ENCODE data around the gene CHN2.

CHN2 gene

DNA sequence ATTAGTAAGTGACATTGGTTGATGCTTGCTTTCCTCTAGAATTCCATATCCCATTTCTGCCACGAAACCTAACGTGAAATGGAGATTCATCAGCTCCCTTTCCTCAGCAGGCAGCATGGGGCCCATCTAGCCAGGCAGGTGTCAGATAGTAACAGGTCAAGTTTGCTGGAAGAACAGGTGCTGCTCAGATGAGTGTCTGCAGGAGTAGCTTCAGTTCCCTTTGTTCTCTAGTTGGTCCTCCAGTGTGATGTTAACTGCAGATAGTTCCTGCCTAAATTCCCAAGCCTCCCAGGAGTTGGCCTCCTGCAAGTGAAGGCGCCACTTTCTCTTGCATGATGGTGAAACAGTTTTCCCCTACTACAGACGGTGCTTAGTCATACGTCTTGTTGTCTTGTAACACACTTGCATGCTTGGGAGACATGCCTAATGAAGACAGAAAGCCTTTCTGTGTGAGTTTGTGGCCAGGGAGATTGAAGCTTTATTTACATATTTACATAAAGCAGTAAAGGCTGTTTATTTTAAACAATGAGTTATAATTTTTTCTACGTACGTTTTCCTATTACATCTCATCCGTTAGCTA is 175.4 kb downstream of the CHN2 start:
- no peaks in the 10 kb centered on the region for H3K27me3 ChIP-seq
- H3K4me1 ChIP-seq: peaks cover 0 to 15% (median 0%) of the 10 kb centered on the region in 4 donors
- H3K4me3 ChIP-seq: no peak overlapping the region
- no peak for DNase-seq
- no peak for TF ChIP-seq CTCF (IDR thresholded peaks at IDR 0.05)
- no peak overlapping the region for H3K27ac ChIP-seq
- no peaks in the 10 kb centered on the region for H3K9me3 ChIP-seq
- H3K36me3 ChIP-seq: no peaks in the 10 kb centered on the region
- intact Hi-C loops (cut with DNase I; ENCODE audit: low total_unique reads): no loop called here

DNA sequence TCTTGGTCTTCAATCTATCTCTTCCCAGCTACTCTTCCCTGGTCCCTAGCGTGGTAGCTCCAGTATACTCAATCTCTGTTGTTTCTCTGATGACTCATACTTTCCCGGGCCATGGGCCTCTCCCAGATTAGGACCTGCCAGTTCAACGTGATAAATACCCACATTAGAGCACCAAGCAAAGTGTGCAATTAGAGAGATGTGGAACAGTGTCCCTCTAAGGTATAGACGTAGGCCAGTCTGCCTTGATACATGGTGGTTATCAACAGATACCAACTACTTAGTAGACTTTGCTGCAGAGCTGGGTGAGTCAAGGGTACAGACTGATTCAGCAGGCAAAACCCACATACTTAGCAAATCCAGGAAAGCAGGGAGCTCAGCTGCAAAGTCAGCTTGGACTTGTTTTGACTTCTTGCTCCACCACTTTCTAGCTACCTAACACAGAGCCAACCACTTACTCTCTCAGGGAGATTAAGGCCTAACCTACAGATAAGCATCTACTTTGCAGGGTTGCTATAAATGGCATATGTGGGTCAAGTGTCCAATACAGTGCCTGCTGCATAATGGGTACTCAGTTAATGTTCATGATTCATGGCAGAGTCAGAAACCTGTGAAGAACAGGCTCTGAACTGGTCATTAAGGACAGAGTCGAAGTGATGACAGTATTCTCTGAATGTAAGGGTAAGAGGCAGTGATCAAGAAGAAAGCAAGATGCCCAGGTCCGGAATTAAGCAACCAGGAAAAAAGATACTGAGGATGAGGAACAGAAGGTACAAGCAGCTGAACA is 176.1 kb downstream of the CHN2 start:
- no peak for TF ChIP-seq CTCF (IDR thresholded peaks at IDR 0.05)
- intact Hi-C loops (cut with DNase I; ENCODE audit: low total_unique reads): no loop called here
- DNase-seq: peak in 1 of 2 donors; percentile 25
- H3K36me3 ChIP-seq: no peaks in the 10 kb centered on the region
- no peaks in the 10 kb centered on the region for H3K9me3 ChIP-seq
- peaks cover 0 to 15% (median 0%) of the 10 kb centered on the region in 4 donors for H3K4me1 ChIP-seq
- no peak overlapping the region for H3K4me3 ChIP-seq
- H3K27me3 ChIP-seq: no peaks in the 10 kb centered on the region
- no peak overlapping the region for H3K27ac ChIP-seq

- Histone ChIP-seq H3K27me3 (no peaks in the 10 kb centered on the region), H3K4me1 (peaks cover 0 to 15% (median 0%) of the 10 kb centered on the region in 4 donors), H3K36me3 (no peaks in the 10 kb centered on the region), H3K9me3 (no peaks in the 10 kb centered on the region), H3K27ac (no peak overlapping the region), H3K4me3 (no peak overlapping the region)
- DNase-seq: no peak
- intact Hi-C loops (cut with DNase I; ENCODE audit: low total_unique reads): no loop called here
- TF ChIP-seq CTCF (IDR thresholded peaks at IDR 0.05): no peak
These were observed 176.9 kb downstream of the CHN2 start for GRCh38 chr7:29371472-29371871.

- TF ChIP-seq CTCF (IDR thresholded peaks at IDR 0.05): no peak
- intact Hi-C loops (cut with DNase I; ENCODE audit: low total_unique reads): no loop called here
- no peak overlapping the region for H3K4me3 ChIP-seq
- no peak for DNase-seq
- H3K4me1 ChIP-seq: peaks cover 0 to 15% (median 0%) of the 10 kb centered on the region in 4 donors
- no peaks in the 10 kb centered on the region for H3K9me3 ChIP-seq
- no peaks in the 10 kb centered on the region for H3K27me3 ChIP-seq
- H3K27ac ChIP-seq: no peak overlapping the region
- no peaks in the 10 kb centered on the region for H3K36me3 ChIP-seq
These were observed 177.9 kb downstream of the CHN2 start for GRCh38 chr7:29372351-29373090.

DNA sequence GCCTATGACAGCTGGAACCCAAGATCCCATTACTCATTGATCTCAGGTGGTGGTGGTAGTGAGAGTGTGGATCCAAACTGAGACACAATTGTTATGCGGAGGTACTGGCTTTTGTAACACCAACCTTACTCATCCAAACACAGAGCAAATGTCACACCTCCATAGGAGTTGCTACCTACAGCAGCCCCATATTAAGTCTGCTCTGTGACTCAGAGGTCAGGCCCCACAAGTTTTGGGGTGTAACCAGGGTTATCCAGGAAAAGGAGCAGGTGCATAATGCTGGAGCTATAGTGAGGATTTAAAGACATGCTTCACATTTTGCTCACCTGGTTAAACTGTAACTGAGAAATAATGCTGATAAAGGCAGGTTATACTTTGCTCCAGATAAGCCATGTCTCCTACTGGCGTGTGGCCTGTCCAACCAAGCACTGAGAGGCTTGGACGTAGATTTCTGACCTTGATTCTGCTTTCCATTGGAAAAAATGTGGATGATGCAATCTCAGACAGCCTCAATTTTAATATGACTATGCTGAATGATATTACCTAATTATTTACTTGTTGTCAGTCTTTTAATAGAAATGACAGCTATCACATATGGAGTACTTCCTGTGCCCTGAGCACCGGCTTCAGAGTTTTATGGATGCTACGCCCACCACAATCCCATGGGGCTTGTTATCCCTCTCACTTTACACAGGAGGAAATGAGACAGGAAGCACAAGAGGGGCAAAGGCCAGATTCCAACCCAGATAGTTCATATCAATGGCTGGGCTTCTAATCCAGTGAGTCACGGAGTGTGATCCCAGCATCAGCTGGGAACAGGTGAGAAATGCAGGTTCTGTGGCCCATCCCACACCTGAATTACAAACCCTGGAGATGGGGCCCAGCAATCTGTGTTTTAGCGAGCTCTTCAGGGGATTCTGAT is 181.3 kb downstream of the CHN2 start:
- Histone ChIP-seq H3K4me3 (no peak overlapping the region), H3K4me1 (peaks cover 0 to 7% (median 0%) of the 10 kb centered on the region in 4 donors), H3K9me3 (no peaks in the 10 kb centered on the region), H3K27me3 (no peaks in the 10 kb centered on the region), H3K36me3 (no peaks in the 10 kb centered on the region), H3K27ac (no peak overlapping the region)
- intact Hi-C loops (cut with DNase I; ENCODE audit: low total_unique reads): no loop called here
- TF ChIP-seq CTCF (IDR thresholded peaks at IDR 0.05): no peak
- no peak for DNase-seq

Measured in tibial artery (tissue), 4 donors.